ENCODE data around the gene SPINK1. TPM values are rescaled to one million over a fixed set of nuclear protein-coding genes. Genes with fewer than 3 reads are reported as not detected.
"Not testable (repeated sequence)": the region's sequence is repeated elsewhere in the genome, so short reads cannot be mapped to it uniquely, and the experiment has no call there.

Gene SPINK1
- total RNA-seq, 2 experiments from 2014 or later, result not detected

- no peak overlapping the region for H3K4me3 Mint-ChIP-seq
- ChIA-PET CTCF (no interaction called here), POLR2A (no interaction called here)
- no peaks in the 10 kb centered on the region for H3K36me3 Mint-ChIP-seq (ENCODE audit: low read depth)
- no peak overlapping the region for H3K27ac Mint-ChIP-seq
- no peaks in the 10 kb centered on the region for H3K9me3 Mint-ChIP-seq
- peaks cover 4% of the 10 kb centered on the region for H3K4me1 Mint-ChIP-seq
- DNase-seq, result no peak
- H3K27me3 Mint-ChIP-seq, result no peaks in the 10 kb centered on the region
Measured at GRCh38 chr5:147809830-147810666, 21.4 kb downstream of the SPINK1 start.

- peak; percentile 26 for DNase-seq
- H3K27me3 Mint-ChIP-seq, result peaks cover 6% of the 10 kb centered on the region
- no peak overlapping the region for H3K4me3 Mint-ChIP-seq
- ChIA-PET CTCF (no interaction called here), POLR2A (interaction anchor here (0.6 kb wide), 1 partner anchor 177 kb away, joined by 6 read pairs; no protein-coding TSS in a partner anchor)
- H3K27ac Mint-ChIP-seq, result no peak overlapping the region
- H3K9me3 Mint-ChIP-seq, result no peaks in the 10 kb centered on the region
- peaks cover 8% of the 10 kb centered on the region for H3K4me1 Mint-ChIP-seq
- H3K36me3 Mint-ChIP-seq (ENCODE audit: low read depth), result no peaks in the 10 kb centered on the region
Measured at GRCh38 chr5:147805030-147805454, 26.4 kb downstream of the SPINK1 start.

GRCh38 chr5:147804334-147804733, 27.1 kb downstream of the SPINK1 start:
- ChIA-PET POLR2A (no interaction called here), CTCF (no interaction called here)
- peaks cover 8% of the 10 kb centered on the region for H3K4me1 Mint-ChIP-seq
- H3K27ac Mint-ChIP-seq, result no peak overlapping the region
- no peaks in the 10 kb centered on the region for H3K36me3 Mint-ChIP-seq (ENCODE audit: low read depth)
- H3K4me3 Mint-ChIP-seq, result no peak overlapping the region
- H3K9me3 Mint-ChIP-seq, result no peaks in the 10 kb centered on the region
- peaks cover 7% of the 10 kb centered on the region for H3K27me3 Mint-ChIP-seq
- no peak for DNase-seq

- CTCF ChIA-PET, result no interaction called here
- peaks cover 7% of the 10 kb centered on the region for H3K27me3 Mint-ChIP-seq
- POLR2A ChIA-PET, result no interaction called here
- H3K36me3 Mint-ChIP-seq (ENCODE audit: low read depth), result no peaks in the 10 kb centered on the region
- H3K4me3 Mint-ChIP-seq, result no peak overlapping the region
- H3K27ac Mint-ChIP-seq, result no peak overlapping the region
- peaks cover 8% of the 10 kb centered on the region for H3K4me1 Mint-ChIP-seq
- no peak for DNase-seq
- H3K9me3 Mint-ChIP-seq, result no peaks in the 10 kb centered on the region
Measured at GRCh38 chr5:147803926-147804325, 27.5 kb downstream of the SPINK1 start.

- POLR2A ChIA-PET, DNase-seq: not testable (repeated sequence)
Measured at GRCh38 chr5:147803161-147803560, 28.3 kb downstream of the SPINK1 start.

GRCh38 chr5:147801461-147801860, 30.0 kb downstream of the SPINK1 start:
- no peaks in the 10 kb centered on the region for H3K36me3 Mint-ChIP-seq (ENCODE audit: low read depth)
- H3K27ac Mint-ChIP-seq, result no peak overlapping the region
- peaks cover 9% of the 10 kb centered on the region for H3K27me3 Mint-ChIP-seq
- DNase-seq, result no peak
- H3K4me3 Mint-ChIP-seq, result no peak overlapping the region
- POLR2A ChIA-PET, result no interaction called here
- H3K4me1 Mint-ChIP-seq, result peaks cover 8% of the 10 kb centered on the region
- CTCF ChIA-PET, result no interaction called here
- no peaks in the 10 kb centered on the region for H3K9me3 Mint-ChIP-seq

More at GRCh38 chr5:147803161-147803560, 28.3 kb downstream of the SPINK1 start:
- H3K27ac Mint-ChIP-seq; H3K36me3 Mint-ChIP-seq (ENCODE audit: low read depth); H3K4me1 Mint-ChIP-seq; H3K27me3 Mint-ChIP-seq; H3K4me3 Mint-ChIP-seq; H3K9me3 Mint-ChIP-seq; CTCF ChIA-PET: not testable (repeated sequence)

GRCh38 chr5:147800491-147800890, 31.0 kb downstream of the SPINK1 start:
- peaks cover 6% of the 10 kb centered on the region for H3K4me1 Mint-ChIP-seq
- ChIA-PET POLR2A (no interaction called here), CTCF (no interaction called here)
- peaks cover 11% of the 10 kb centered on the region for H3K27me3 Mint-ChIP-seq
- H3K4me3 Mint-ChIP-seq, result no peak overlapping the region
- H3K9me3 Mint-ChIP-seq, result no peaks in the 10 kb centered on the region
- no peak overlapping the region for H3K27ac Mint-ChIP-seq
- H3K36me3 Mint-ChIP-seq (ENCODE audit: low read depth), result no peaks in the 10 kb centered on the region
- no peak for DNase-seq

- H3K9me3 Mint-ChIP-seq, result no peaks in the 10 kb centered on the region
- POLR2A ChIA-PET, result no interaction called here
Measured at GRCh38 chr5:147796556-147797308, 34.7 kb downstream of the SPINK1 start.

GRCh38 chr5:147791181-147791580, 40.3 kb downstream of the SPINK1 start:
- Mint-ChIP-seq H3K27me3 (peaks cover 4% of the 10 kb centered on the region), H3K4me3 (no peak overlapping the region), H3K27ac (no peak overlapping the region), H3K4me1 (no peaks in the 10 kb centered on the region), H3K9me3 (no peaks in the 10 kb centered on the region), H3K36me3 (ENCODE audit: low read depth) (no peaks in the 10 kb centered on the region)
- ChIA-PET CTCF (no interaction called here), POLR2A (no interaction called here)
- DNase-seq, result no peak

More at GRCh38 chr5:147796556-147797308, 34.7 kb downstream of the SPINK1 start:
- Mint-ChIP-seq H3K27me3 (peaks cover 11% of the 10 kb centered on the region), H3K4me1 (no peaks in the 10 kb centered on the region), H3K4me3 (no peak overlapping the region), H3K27ac (no peak overlapping the region), H3K36me3 (ENCODE audit: low read depth) (no peaks in the 10 kb centered on the region)
- CTCF ChIA-PET, result no interaction called here
- no peak for DNase-seq

- H3K4me3 Mint-ChIP-seq, result no peak overlapping the region
- ChIA-PET CTCF (no interaction called here), POLR2A (no interaction called here)
- DNase-seq, result no peak
- H3K9me3 Mint-ChIP-seq, result no peaks in the 10 kb centered on the region
- peaks cover 3% of the 10 kb centered on the region for H3K27me3 Mint-ChIP-seq
- H3K27ac Mint-ChIP-seq, result no peak overlapping the region
- H3K36me3 Mint-ChIP-seq (ENCODE audit: low read depth), result no peaks in the 10 kb centered on the region
- no peaks in the 10 kb centered on the region for H3K4me1 Mint-ChIP-seq
Measured at GRCh38 chr5:147789820-147790219, 41.7 kb downstream of the SPINK1 start.

- no peaks in the 10 kb centered on the region for H3K9me3 Mint-ChIP-seq
- H3K27me3 Mint-ChIP-seq, result peaks cover 6% of the 10 kb centered on the region
- ChIA-PET POLR2A (no interaction called here), CTCF (interaction anchor here (0.6 kb wide), 1 partner anchor 1521 kb away, joined by 3 read pairs; no protein-coding TSS in a partner anchor)
- H3K4me1 Mint-ChIP-seq, result no peaks in the 10 kb centered on the region
- no peak overlapping the region for H3K4me3 Mint-ChIP-seq
- no peak overlapping the region for H3K27ac Mint-ChIP-seq
- DNase-seq, result no peak
- H3K36me3 Mint-ChIP-seq (ENCODE audit: low read depth), result no peaks in the 10 kb centered on the region
Measured at GRCh38 chr5:147788023-147788422, 43.4 kb downstream of the SPINK1 start.

- no peaks in the 10 kb centered on the region for H3K36me3 Mint-ChIP-seq (ENCODE audit: low read depth)
- peaks cover 14% of the 10 kb centered on the region for H3K4me1 Mint-ChIP-seq
- H3K4me3 Mint-ChIP-seq, result no peak overlapping the region
- POLR2A ChIA-PET, result no interaction called here
- H3K9me3 Mint-ChIP-seq, result no peaks in the 10 kb centered on the region
- CTCF ChIA-PET, result no interaction called here
- no peak for DNase-seq
- H3K27me3 Mint-ChIP-seq, result peaks cover 8% of the 10 kb centered on the region
- no peak overlapping the region for H3K27ac Mint-ChIP-seq
Measured at GRCh38 chr5:147786142-147786541, 45.3 kb downstream of the SPINK1 start.

GRCh38 chr5:147784146-147784987, 47.1 kb downstream of the SPINK1 start:
- no peaks in the 10 kb centered on the region for H3K36me3 Mint-ChIP-seq (ENCODE audit: low read depth)
- peaks cover 8% of the 10 kb centered on the region for H3K27me3 Mint-ChIP-seq
- DNase-seq, result no peak
- H3K27ac Mint-ChIP-seq, result no peak overlapping the region
- peaks cover 24% of the 10 kb centered on the region for H3K4me1 Mint-ChIP-seq
- no peaks in the 10 kb centered on the region for H3K9me3 Mint-ChIP-seq
- ChIA-PET POLR2A (interaction anchor here (0.5 kb wide), 1 partner anchor 1269 kb away, joined by 3 read pairs; no protein-coding TSS in a partner anchor), CTCF (no interaction called here)
- no peak overlapping the region for H3K4me3 Mint-ChIP-seq

Data from activated CD4-positive, alpha-beta T cell treated with anti-CD3 and anti-CD28 coated beads, Interleukin-2, amount 10 ng/mL, durations not matched to agents 7 days and 5 days (primary cell).